NCI-H446 treated with DMSO at 0.1 percent for 48 hours (cell line): ENCODE measurements around the gene OR4X1.
"Not testable (repeated sequence)": the region's sequence is repeated elsewhere in the genome, so short reads cannot be mapped to it uniquely, and the experiment has no call there.

Source experiments
- DNase-seq: peaks from one replicate; lab custom pipeline; 2025; lab: John Stamatoyannopoulos, UW

The OR4X1 gene, protein sequence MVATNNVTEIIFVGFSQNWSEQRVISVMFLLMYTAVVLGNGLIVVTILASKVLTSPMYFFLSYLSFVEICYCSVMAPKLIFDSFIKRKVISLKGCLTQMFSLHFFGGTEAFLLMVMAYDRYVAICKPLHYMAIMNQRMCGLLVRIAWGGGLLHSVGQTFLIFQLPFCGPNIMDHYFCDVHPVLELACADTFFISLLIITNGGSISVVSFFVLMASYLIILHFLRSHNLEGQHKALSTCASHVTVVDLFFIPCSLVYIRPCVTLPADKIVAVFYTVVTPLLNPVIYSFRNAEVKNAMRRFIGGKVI

DNA sequence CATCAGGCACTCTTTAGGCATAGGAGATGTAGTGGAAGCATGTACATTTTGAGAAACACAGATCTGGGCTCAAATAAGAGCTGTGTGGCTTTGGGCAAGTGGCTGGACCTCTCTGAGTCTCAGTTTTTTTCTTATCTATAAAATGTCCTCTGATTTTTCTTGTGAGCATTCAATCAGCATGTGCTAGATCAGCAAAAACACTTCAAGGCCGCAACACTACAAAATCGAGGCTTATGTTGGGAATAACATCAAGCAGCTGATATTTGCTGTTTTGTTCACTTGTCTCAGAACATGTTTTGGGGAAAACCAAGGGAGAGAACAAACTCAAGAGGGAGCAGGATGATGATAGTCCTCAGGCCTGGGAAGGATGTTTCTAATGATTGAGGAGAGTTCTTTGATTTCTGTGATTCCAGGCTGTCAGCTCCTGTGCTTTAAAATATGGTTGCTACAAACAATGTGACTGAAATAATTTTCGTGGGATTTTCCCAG, at the start of gene OR4X1:
OR4X1 (plus strand) TSS at position 439 of the 489 bp plus-strand sequence; CDS start at position 439, 0 bp downstream.
- no peak for DNase-seq

DNA sequence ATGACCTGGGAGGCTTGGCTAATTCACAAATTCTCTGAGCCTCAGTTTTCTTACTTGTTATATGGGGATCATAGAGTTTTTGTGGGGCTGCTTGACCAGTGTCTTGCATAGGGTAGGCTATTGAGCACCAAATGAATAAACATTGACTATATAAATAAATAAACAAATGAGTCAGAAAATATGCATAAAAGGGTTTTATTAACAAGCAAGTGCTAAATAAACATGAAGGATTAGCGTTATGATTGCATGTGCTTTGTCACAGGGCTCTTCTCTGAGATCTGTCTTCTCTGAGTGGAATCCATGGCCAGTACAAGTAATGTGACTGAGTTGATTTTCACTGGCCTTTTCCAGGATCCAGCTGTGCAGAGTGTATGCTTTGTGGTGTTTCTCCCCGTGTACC, 47.2 kb upstream of the OR4X1 start, which contains the start of gene OR4B1:
OR4B1 (plus strand) TSS at position 301 of the 400 bp plus-strand sequence; CDS start at position 301, 0 bp downstream.
- no peak for DNase-seq

DNA sequence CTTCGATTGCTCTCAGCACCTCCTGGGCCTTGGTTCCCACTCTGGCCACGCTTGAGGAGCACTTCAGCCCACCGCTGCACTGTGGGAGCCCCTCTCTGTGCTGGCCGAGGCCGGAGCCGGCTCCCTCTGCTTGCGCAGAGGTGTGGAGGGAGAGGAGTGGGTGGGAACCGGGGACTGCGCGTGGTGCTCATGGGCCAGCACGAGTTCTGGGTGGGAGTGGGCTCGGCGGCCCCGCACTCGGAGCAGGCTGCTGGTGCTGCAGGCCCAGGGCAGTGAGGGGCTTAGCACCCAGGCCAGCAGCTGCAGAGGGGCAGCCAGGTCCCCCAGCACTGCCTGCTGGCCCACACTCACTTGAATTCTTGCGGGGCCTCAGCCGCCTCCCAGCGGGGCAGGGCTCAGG, 34.9 kb upstream of the OR4X1 start:
- DNase-seq = no peak

DNA sequence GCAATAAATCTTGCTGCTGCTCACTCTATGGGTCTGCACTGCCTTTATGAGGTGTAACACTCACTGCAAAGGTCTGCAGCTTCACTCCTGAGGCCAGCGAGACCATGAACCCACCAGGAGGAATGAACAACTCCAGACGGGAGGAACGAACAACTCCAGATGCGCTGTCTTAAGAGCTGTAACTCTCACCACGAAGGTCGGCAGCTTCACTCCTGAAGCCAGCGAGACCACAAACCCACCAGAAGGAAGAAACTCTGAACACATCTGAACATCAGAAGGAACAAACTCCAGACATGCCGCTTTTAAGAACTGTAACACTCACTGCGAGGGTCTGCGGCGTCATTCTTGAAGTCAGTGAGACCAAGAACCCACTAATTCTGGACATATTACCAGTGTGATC, 33.6 kb upstream of the OR4X1 start:
- DNase-seq = not testable (repeated sequence)

DNA sequence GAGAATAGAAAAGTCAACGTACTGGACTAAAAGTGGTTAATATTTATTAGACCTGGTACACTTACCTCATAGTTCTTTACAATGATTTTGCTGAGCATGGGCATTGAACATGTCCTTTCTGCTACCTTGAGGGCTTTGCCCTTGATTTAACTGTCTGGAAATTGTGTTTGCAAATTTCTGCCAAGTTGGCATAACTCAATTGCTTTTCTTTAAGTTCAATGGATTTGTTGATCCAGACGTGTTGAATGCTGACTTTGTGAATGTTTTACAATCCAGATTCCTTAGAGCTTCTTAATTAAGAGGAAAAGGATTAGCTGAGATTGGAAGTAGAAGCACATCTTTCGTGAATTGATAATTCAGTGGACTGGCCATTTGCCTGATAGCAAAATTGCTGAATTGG, 25.9 kb upstream of the OR4X1 start:
- DNase-seq = no peak

DNA sequence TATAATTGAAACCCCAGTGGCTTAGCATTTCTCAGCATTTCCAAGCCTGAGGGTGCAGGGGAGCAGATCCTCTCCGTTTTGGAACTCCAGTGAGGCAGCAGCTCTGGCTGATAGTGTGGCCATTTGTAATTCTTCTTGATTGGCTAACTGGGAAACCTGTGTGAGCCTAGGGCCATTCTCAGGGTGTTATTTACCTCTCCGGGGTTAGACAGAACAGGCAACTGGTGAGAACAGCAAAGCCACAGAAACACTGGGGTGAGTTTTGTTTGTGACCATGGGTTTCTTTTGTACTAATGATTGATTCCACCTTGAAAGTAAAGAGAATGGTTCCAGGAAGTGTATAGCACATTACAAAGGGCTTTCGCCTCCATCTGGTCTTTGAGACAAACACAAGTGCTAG, 21.2 kb upstream of the OR4X1 start:
- DNase-seq = no peak

DNA sequence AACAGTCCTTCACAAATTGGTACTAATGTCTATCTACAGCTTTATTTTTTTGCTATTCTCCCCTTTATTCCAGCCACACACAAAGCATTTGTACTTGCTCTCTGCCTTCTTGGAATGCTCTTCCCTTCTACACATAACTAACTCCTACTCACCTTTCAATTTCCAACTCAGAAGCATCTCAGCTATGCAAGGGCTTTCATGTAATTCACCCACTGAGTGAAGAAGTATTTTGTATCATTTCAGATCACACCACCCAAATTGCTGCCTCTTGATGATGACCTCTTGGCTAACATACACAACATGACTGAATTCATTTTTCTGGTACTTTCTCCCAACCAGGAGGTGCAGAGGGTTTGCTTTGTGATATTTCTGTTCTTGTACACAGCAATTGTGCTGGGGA, 18.9 kb upstream of the OR4X1 start, which contains the start of gene OR4X2:
OR4X2 (plus strand) TSS at position 301 of the 400 bp plus-strand sequence; CDS start at position 301, 0 bp downstream.
- DNase-seq = no peak

DNA sequence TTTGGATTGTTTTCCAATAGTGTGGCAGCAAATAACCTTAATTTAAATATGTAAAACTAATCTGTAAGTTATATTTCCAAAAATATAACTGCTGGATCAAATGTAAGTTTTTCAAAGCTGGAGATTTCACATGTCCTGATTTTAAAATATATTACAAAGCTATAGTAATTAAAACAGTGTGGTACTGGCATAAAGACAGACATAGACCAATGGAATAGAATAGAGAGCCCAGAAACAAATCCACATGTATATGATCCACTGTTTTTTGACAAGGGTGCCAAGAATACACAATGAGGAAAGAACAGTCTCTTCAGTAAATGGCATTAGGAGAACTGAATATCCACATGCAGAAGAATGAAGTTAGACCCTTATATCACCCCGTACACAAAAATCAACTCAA, 14.8 kb upstream of the OR4X1 start:
- no peak for DNase-seq

DNA sequence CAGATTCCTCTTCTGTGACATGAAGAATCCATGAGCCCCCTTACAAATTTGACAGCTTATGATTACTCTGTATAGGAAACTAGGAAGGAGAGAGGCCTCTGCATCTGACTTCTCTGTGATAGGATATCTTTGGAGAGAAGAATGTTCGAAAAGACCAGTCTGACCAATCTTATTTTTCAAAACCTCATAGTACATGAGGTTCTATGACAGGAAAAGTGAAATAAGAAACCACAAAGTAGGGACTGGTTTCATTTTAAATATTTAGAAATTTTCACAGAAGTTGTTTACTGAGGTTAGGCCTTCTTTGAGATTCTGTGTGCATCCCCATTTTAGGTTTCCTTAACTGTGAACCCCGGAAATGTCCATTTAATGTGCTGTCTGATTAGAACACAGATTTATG, 2.1 kb upstream of the OR4X1 start:
- DNase-seq = no peak

DNA sequence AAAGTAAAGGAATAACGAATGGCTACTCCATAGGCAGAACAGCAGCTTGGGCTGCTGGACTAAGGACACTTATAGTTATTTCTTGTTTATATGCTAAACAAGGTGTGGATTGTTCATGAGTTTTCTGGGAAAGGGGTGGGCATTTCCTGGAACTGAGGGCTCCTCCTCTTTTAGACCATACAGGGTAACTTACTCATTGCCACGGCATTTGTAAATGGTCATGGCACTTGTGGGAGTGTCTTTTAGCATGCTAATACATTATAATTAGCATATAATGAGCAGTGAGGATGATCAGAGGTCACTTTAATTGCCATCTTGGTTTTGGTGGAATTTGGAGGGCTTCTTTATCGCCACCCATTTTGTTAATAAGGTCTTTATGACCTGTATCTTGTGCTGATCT, 7.0 kb downstream of the OR4X1 start:
- no peak for DNase-seq

DNA sequence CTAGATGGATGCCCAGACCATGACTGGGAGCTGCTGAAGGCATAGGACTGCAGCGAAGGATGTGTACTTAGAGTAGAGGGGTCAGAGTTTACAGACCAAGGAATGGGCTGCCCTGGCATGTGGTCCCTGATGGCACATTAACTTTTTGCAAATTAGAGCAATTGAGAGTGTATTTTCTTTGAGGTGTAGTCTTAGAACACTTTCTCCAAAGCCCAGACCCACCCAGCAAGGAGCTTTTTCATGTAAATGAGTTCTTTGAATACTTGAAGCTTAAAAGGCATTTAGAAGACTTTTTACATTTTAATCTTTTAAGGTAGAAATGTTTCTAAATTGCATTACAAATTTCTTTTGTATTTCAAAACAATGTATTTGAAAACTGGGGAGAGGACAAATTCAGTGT, 8.9 kb downstream of the OR4X1 start:
- DNase-seq = no peak

DNA sequence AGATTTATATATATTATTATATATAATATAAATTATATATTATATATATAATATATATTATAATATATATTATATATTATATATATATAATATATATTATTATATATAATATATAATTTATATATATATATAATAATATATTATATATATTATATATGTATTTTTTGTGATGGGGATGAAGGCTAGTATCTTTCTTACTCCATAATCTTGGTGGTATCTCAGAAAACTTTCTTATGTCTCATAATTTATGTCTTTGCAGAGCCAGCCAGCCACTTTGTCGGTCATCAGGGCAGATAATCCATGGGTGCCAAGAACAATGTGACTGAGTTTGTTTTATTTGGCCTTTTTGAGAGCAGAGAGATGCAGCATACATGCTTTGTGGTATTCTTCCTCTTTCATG, 42.3 kb downstream of the OR4X1 start, which contains the start of gene OR4S1:
OR4S1 (plus strand) TSS at position 301 of the 400 bp plus-strand sequence; CDS start at position 301, 0 bp downstream.
- no peak for DNase-seq

DNA sequence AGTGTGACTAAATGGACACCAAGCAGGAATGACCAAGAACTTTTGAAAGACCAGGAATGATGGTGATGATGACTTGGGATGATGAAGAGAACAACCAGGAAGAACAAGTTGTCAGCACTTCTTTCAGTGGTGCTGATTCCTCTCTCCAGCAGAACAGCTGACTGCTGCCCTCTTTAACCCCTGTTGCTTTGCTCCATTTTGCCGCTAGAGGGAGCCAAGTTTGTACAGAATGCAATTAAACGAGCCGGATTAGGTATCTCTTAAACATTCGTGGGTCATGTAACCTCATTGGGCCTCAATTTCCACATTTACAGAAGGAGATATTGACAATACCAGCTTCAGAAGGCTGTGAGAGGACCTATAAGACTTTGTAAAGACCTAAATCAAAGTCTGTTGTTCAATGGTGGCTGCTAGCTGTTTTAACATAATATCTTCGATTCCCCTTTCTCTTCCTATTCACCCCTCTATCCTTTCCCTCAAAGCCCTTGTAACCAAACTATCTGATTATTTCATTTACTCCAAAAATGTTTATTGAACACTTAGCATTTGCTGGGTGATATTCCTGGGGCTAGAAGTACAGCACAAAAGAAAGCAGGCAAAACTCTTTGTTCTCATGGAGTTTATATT, 44.2 kb downstream of the OR4X1 start:
- no peak for DNase-seq

DNA sequence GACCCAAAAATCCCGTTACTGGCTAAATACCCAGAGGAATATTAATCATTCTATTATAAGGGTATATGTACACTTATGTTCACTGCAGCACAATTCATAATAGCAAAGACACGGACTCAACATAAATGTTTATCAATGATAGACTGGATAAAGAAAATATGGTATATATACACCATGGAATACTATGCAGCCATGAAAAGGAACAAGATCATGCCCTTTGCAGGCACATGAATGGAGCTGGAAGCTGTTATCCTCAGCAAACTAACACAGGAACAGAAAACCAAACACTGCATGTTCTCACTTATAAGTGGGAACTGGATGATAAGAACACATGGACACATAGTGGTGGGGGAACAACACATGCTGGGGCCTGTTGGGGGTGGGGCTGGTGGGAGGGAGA, 49.9 kb downstream of the OR4X1 start:
- not testable (repeated sequence) for DNase-seq
